Hepatocyte (in vitro differentiated cells): ENCODE measurements around the gene RARB. TPM values are rescaled to one million over a fixed set of nuclear protein-coding genes. Genes with fewer than 3 reads are reported as not detected.

Source experiments
- DNase-seq: peaks from one replicate; pipeline ENCODE4 v3.0.0-alpha.2; 2016; ENCODE audit warnings: low spot score
- H2AFZ ChIP-seq: fragments of 200-600 bp; sonication (generic); 2 replicates; pipeline ENCODE4 v1.6.0; 2016; ENCODE audit warnings: antibody characterized with exemption, mild to moderate bottlenecking
- H3K27ac ChIP-seq: fragments of 200-600 bp; sonication (generic); 2 replicates; pipeline ENCODE4 v1.5.1; 2016; ENCODE audit warnings: mild to moderate bottlenecking
- H3K27me3 ChIP-seq: fragments of 200-600 bp; sonication (generic); 2 replicates; pipeline ENCODE4 v1.6.1; 2016
- H3K36me3 ChIP-seq: fragments of 200-600 bp; sonication (generic); replicated peaks from 2 replicates; pipeline ENCODE4 v1.5.1; 2016; ENCODE audit warnings: low read depth; ENCODE audit not compliant: insufficient read depth
- H3K4me1 ChIP-seq: fragments of 200-600 bp; sonication (generic); 2 replicates; pipeline ENCODE4 v1.5.1; 2016; ENCODE audit warnings: mild to moderate bottlenecking, moderate library complexity; ENCODE audit not compliant: insufficient read depth
- H3K4me2 ChIP-seq: fragments of 200-600 bp; sonication (generic); 2 replicates; pipeline ENCODE4 v1.6.0; 2016
- H3K4me3 ChIP-seq: fragments of 200-600 bp; sonication (generic); 2 replicates; pipeline ENCODE4 v1.5.1; 2016; ENCODE audit warnings: mild to moderate bottlenecking
- H3K79me2 ChIP-seq: fragments of 200-600 bp; sonication (generic); 2 replicates; pipeline ENCODE4 v1.6.0; 2017; ENCODE audit warnings: mild to moderate bottlenecking
- H3K9me2 ChIP-seq: fragments of 200-600 bp; sonication (generic); replicated peaks from 2 replicates; pipeline ENCODE4 v1.6.0; 2017; ENCODE audit warnings: mild to moderate bottlenecking; ENCODE audit not compliant: insufficient read depth
- H3K9me3 ChIP-seq: fragments of 200-600 bp; sonication (generic); 2 replicates; pipeline ENCODE4 v1.5.1; 2016; ENCODE audit warnings: low read depth, mild to moderate bottlenecking
- H4K20me1 ChIP-seq: fragments of 200-600 bp; sonication (generic); 2 replicates; pipeline ENCODE4 v1.6.0; 2016; ENCODE audit warnings: mild to moderate bottlenecking; ENCODE audit not compliant: insufficient read depth, poor library complexity, severe bottlenecking
- CTCF ChIP-seq: fragments of 200-600 bp; sonication (generic); IDR thresholded peaks from 2 replicates; pipeline ENCODE4 v1.5.1; 2016; ENCODE audit warnings: antibody characterized with exemption, mild to moderate bottlenecking; ENCODE audit not compliant: poor library complexity
- EZH2 ChIP-seq: fragments of 200-600 bp; sonication (generic); IDR thresholded peaks from 2 replicates; pipeline ENCODE4 v1.6.1; 2016; ENCODE audit warnings: antibody characterized with exemption, mild to moderate bottlenecking, borderline replicate concordance
- EZH2phosphoT487 ChIP-seq: fragments of 200-600 bp; sonication (generic); IDR thresholded peaks from one replicate; pipeline ENCODE4 v1.6.1; 2018; ENCODE audit warnings: antibody characterized with exemption, mild to moderate bottlenecking, low read depth, moderate library complexity; ENCODE audit not compliant: unreplicated experiment, severe bottlenecking
- WGBS: methylation state at CpG from one replicate; pipeline ENCODE4 v1.1.6; 2016; ENCODE audit warnings: low lambda C conversion rate; ENCODE audit errors: missing lambda C conversion rate; 5-methylcytosine and 5-hydroxymethylcytosine counted together
- polyA plus RNA-seq: library from polyadenylated mRNA; unstranded; fragments of >200 nt; fragmentation: Nextera tagmentation; extraction: Ambion mirVana; gene quantifications from 2 replicates; pipeline ENCODE4 v1.2.1, GENCODE V29; 2016
- total RNA-seq: library from RNA; depleted of rRNA; stranded (reverse); fragments of >200 nt; gene quantifications from 2 replicates; pipeline ENCODE4 v1.2.3, GENCODE V29; 2014

Gene RARB
- total and polyA plus RNA-seq, 2 experiments from 2014 or later, result 22.2 to 30.7 TPM

DNA sequence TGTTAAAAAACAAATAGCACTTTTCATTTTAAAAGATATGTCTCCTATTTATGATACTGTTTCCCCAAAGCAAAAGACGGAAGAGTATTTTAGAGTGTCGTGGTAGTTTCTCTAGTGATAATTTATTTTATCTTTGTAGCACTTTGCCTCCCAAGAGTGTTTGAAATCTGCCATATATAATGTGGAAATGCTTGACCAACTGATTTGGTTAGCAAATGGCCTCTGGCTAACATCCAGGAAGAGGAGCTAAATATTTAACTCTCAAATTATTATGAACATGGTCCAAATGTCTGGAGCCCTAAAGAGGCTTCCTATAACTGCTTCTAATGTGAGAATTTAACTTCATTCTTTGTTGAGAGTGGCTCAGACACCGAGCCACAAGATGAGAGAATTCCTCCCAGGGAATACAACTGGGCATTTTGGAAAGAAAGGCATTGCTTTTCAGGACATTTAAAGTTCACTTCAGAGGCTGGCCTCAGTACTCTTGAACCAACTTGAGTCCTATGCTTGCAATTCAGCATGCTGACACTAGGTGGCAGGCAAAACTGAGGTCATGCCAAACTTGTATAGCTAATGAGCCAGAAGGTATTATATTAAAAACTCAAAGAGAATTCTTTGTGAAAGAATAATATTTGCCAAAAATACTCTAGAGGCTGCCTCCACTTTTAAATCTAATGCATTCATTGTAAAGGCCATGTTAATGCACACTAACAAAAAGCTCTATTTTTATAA lies 104.5 kb downstream of the RARB start:
- no peaks in the 10 kb centered on the region for H3K27me3 ChIP-seq
- no peaks in the 10 kb centered on the region for H3K36me3 ChIP-seq
- no peaks in the 10 kb centered on the region for H3K9me3 ChIP-seq
- H3K4me2 ChIP-seq, result no peak overlapping the region
- DNase-seq, result no peak
- no peak overlapping the region for H3K27ac ChIP-seq
- H2AFZ ChIP-seq, result no peak overlapping the region
- H3K79me2 ChIP-seq, result peaks cover 33% of the 10 kb centered on the region
- H4K20me1 ChIP-seq, result no peaks in the 10 kb centered on the region
- TF ChIP-seq CTCF (peak; percentile 49), EZH2phosphoT487 (no peak), EZH2 (no peak)
- no peak overlapping the region for H3K4me3 ChIP-seq
- 92% methylated on average over 3 of the region's 3 CpGs for WGBS
- H3K9me2 ChIP-seq, result no peaks in the 10 kb centered on the region
- H3K4me1 ChIP-seq, result peaks cover 21% of the 10 kb centered on the region

GRCh38 chr3:25533399-25533798 lies 105.3 kb downstream of the RARB start:
- no peak for DNase-seq
- Histone ChIP-seq H2AFZ (no peak overlapping the region), H4K20me1 (no peaks in the 10 kb centered on the region), H3K9me3 (no peaks in the 10 kb centered on the region), H3K27me3 (no peaks in the 10 kb centered on the region), H3K9me2 (no peaks in the 10 kb centered on the region), H3K4me1 (peaks cover 24% of the 10 kb centered on the region), H3K4me2 (peak overlapping the region; percentile 45), H3K36me3 (no peaks in the 10 kb centered on the region), H3K27ac (peak overlapping the region; percentile 44), H3K79me2 (peaks cover 33% of the 10 kb centered on the region), H3K4me3 (no peak overlapping the region)
- WGBS, result 73% methylated on average over 2 of the region's 2 CpGs
- no peak for TF ChIP-seq EZH2
- TF ChIP-seq CTCF, result no peak

DNA sequence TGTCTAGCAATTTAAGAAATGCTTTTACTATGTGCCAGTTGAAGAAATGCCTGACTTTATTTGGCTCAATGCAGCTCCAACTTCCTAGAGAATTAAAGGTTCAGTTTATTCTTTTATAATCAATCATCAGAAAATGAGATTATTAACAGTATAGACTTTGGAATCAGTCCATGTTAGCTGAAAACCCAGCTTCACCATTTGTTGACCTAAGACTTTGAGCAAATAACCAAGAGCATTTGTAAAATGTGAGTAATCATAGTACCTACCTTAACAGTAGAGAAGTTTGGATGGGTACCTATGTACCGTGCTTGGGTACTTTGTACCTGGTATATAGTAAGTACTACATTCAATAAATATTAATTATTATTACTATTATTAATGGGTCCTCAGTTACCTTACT lies 105.9 kb downstream of the RARB start:
- Histone ChIP-seq H3K4me1 (peaks cover 24% of the 10 kb centered on the region), H3K27me3 (no peaks in the 10 kb centered on the region), H3K4me2 (peak overlapping the region; percentile 45), H3K79me2 (peaks cover 30% of the 10 kb centered on the region), H4K20me1 (no peaks in the 10 kb centered on the region), H3K9me3 (no peaks in the 10 kb centered on the region), H3K4me3 (no peak overlapping the region), H2AFZ (no peak overlapping the region), H3K27ac (peak overlapping the region; percentile 44), H3K9me2 (no peaks in the 10 kb centered on the region), H3K36me3 (no peaks in the 10 kb centered on the region)
- 66% methylated on average over 1 of the region's 1 CpG for WGBS
- no peak for DNase-seq
- no peak for TF ChIP-seq CTCF
- no peak for TF ChIP-seq EZH2phosphoT487
- no peak for TF ChIP-seq EZH2
